MM.1S (cell line): Measurements from ENCODE around the gene DCHS1.

Experiments
- EZH2 ChIP-seq: fragments of 300-600 bp; sonication (generic); optimal IDR thresholded peaks from 2 replicates; pipeline ENCODE3; 2017; ENCODE audit warnings: low read depth, mild to moderate bottlenecking, antibody characterized with exemption, low read length, mixed read lengths
- EZH2phosphoT487 ChIP-seq: fragments of 300-600 bp; sonication (generic); IDR thresholded peaks from 2 replicates; pipeline ENCODE4 v1.6.1; 2018; ENCODE audit warnings: antibody characterized with exemption, low read length
- TF ChIP-seq, protein P1 (sequence below): fragments of 300-600 bp; sonication (generic); IDR thresholded peaks from 2 replicates; pipeline ENCODE4 v1.5.1; 2016; ENCODE audit warnings: antibody characterized with exemption, low read length, mixed read lengths

DNA sequence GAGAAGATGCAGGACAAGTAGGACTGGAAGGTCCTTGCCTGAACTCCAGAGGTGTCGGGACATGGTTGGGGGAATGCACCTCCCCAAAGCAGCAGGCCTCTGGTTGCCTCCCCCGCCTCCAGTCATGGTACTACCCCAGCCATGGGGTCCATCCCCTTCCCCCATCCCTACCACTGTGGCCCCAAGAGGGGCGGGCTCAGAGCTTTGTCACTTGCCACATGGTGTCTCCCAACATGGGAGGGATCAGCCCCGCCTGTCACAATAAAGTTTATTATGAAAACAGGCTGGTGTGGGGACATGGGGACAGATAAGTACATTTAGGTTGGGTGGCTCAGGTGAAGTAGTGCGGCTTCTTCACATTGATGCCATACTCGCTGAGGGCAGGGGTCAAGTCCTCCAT lies 45.0 kb downstream of the DCHS1 start:
- TF ChIP-seq, protein P1, sequence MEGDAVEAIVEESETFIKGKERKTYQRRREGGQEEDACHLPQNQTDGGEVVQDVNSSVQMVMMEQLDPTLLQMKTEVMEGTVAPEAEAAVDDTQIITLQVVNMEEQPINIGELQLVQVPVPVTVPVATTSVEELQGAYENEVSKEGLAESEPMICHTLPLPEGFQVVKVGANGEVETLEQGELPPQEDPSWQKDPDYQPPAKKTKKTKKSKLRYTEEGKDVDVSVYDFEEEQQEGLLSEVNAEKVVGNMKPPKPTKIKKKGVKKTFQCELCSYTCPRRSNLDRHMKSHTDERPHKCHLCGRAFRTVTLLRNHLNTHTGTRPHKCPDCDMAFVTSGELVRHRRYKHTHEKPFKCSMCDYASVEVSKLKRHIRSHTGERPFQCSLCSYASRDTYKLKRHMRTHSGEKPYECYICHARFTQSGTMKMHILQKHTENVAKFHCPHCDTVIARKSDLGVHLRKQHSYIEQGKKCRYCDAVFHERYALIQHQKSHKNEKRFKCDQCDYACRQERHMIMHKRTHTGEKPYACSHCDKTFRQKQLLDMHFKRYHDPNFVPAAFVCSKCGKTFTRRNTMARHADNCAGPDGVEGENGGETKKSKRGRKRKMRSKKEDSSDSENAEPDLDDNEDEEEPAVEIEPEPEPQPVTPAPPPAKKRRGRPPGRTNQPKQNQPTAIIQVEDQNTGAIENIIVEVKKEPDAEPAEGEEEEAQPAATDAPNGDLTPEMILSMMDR, result no peak
- TF ChIP-seq EZH2phosphoT487, result no peak
- TF ChIP-seq EZH2, result no peak
